ENCODE data around the gene TOP1.
A peak's percentile ranks its signal among the peaks of the same experiment; 100 is the strongest.
"Not testable (repeated sequence)": the region's sequence is repeated elsewhere in the genome, so short reads cannot be mapped to it uniquely, and the experiment has no call there.

TOP1 gene

GRCh38 chr20:41131594-41132387 lies 103.2 kb downstream of the TOP1 start:
- no peak for DNase-seq (ENCODE audit: low read depth in 2 of 2)

- DNase-seq (ENCODE audit: low read depth in 2 of 2): not testable (repeated sequence)
Observed at GRCh38 chr20:41132388-41132775, 103.8 kb downstream of the TOP1 start.

GRCh38 chr20:41133709-41134361 lies 105.2 kb downstream of the TOP1 start:
- DNase-seq (ENCODE audit: low read depth in 2 of 2): no peak

- no peak for DNase-seq (ENCODE audit: low read depth in 2 of 2)
Observed at GRCh38 chr20:41134362-41135186, 106.0 kb downstream of the TOP1 start.

GRCh38 chr20:41135187-41135887 lies 106.7 kb downstream of the TOP1 start:
- DNase-seq (ENCODE audit: low read depth in 2 of 2): no peak

GRCh38 chr20:41135888-41136679 lies 107.5 kb downstream of the TOP1 start:
- no peak for DNase-seq (ENCODE audit: low read depth in 2 of 2)

- DNase-seq (ENCODE audit: low read depth in 2 of 2): peak; percentile 55 to 77
Observed at GRCh38 chr20:41136680-41137613, 108.3 kb downstream of the TOP1 start, which contains the start of gene PLCG1. TSS of gene PLCG1 (plus strand) at chr20:41137543. CDS start at chr20:41137642, 99 bp downstream.

- no peak for DNase-seq (ENCODE audit: low read depth in 2 of 2)
Observed at GRCh38 chr20:41137614-41138474, 109.2 kb downstream of the TOP1 start.

GRCh38 chr20:41138475-41139226 lies 110.0 kb downstream of the TOP1 start:
- no peak for DNase-seq (ENCODE audit: low read depth in 2 of 2)

GRCh38 chr20:41139227-41140093 lies 110.8 kb downstream of the TOP1 start:
- no peak for DNase-seq (ENCODE audit: low read depth in 2 of 2)

- DNase-seq (ENCODE audit: low read depth in 2 of 2): no peak
Observed at GRCh38 chr20:41140226-41141133, 111.9 kb downstream of the TOP1 start.

- no peak for DNase-seq (ENCODE audit: low read depth in 2 of 2)
Observed at GRCh38 chr20:41141153-41141815, 112.7 kb downstream of the TOP1 start.

GRCh38 chr20:41142245-41142644 lies 113.6 kb downstream of the TOP1 start:
- no peak for DNase-seq (ENCODE audit: low read depth in 2 of 2)

- DNase-seq (ENCODE audit: low read depth in 2 of 2): no peak
Observed at GRCh38 chr20:41142919-41143318, 114.3 kb downstream of the TOP1 start.

GRCh38 chr20:41143354-41143753 lies 114.7 kb downstream of the TOP1 start:
- no peak for DNase-seq (ENCODE audit: low read depth in 2 of 2)

All from stimulated activated CD4-positive, alpha-beta T cell treated with anti-CD3 and anti-CD28 coated beads, Interleukin-1b, Interleukin-23, amount 100 ng/mL, for 1 hour (primary cell).